IPS DF 4.7 (cell line): ENCODE results near the gene IL10.
"Not testable (repeated sequence)": the region's sequence is repeated elsewhere in the genome, so short reads cannot be mapped to it uniquely, and the experiment has no call there.

ENCODE experiments used
- DNase-seq: peaks from one replicate; pipeline ENCODE4 v3.0.0-alpha.2; 2013; ENCODE audit warnings: low spot score; ENCODE audit errors: extremely low read depth

IL10 gene

DNA sequence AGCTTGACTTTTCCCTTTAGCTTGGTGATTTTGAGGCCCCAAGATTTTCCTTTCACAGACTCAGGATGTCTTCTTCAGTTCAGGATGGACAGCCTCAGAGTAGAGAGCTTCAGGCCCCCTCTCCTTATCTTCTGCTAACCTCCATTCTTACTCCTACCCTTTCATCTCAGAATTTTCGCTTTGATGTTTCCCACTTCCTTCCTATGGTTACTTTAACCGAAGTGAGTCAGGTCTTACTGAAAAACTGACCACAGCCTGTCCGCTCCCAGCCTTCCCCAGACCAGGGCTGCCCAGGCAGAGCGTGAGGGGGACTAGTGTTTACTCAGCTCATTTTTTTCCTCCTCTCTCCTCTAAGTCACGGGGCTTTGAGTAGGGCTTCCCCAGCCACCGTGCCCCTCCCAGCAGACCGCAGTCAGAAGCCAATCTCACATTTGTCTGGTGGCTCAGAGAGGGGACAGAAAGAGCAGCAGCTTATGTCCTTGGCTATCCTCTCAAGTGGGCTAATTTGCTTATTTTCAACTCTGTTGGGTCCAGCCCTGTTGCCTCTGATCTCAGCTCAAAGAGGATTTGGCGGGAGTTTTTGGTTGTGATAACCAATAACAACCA lies 5.9 kb downstream of the IL10 start:
- DNase-seq = no peak

DNA sequence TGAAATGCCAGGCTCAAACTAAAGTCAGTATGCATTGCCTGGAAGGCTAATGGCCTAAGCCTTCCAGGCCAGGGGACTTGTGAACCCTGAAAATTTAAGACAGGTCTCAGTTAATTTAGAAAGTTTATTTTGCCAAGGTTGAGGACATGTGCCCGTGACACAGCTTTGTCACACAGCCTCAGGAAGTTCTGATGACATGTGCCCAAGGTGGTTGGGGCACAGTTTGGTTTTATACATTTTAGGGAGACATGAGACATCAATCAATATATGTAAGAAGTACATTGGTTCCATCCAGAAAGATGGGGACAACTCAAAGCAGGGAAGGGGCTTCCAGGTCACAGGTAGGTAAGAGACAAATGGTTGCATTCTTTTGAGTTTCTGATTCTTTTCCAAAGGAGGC lies 6.5 kb downstream of the IL10 start:
- not testable (repeated sequence) for DNase-seq

DNA sequence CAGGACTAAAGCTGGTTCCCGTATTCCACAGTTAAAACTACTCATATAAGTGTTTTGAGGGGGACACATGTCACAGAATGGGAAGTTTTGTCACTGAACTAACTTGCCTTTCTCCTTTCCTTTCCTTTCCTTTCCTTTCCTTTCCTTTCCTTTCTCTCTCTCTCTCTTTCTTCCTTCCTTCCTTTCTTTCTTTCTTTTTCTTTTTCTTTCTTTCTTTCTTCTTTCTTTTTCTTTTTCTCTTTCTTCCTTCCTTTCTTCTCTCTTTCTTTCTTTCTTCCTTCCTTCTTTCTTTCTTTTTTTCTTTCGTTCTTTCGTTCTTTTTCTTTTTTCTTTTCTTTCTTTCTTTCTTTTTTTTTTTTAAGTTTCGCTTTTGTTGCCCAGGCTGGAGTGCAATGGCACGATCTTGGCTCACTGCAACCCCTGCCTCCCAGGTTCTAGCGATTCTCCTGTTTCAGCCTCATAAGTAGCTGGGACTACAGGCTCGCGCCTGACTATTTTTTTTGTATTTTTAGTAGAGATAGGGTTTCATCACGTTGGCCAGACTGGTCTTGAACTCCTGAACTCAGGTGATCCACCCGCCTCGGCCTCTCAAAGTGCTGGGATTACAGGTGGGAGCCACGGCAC lies 9.4 kb downstream of the IL10 start:
- not testable (repeated sequence) for DNase-seq

DNA sequence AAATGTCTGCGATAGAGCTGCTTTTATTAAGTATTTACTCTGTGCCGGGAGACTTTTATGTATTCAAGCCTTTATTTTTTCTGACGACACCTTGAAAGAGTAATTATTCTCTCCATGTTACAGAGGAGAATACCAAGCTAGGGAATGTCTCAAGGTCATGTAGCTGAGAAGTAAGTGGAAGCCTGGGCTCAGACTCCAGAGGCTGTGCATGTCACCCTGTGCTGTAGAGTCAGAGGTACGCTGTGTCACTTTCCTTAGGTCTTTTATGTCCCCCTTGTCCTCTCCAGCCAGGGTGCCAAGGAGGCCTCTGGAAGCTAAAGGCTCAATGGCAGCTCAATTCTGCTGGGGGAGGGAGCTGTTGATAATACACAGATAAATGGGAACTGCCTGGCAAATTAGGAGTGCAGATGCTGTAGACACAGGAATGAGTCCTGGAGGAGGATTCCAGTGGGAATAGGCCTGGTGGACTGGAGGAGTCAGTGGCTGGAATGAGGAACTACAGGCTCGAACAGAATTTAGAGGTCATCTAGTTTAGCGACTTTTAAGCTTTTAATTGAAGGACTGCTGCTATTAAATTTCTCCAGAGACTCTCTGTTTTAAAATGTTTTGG lies 11.0 kb downstream of the IL10 start:
- no peak for DNase-seq

DNA sequence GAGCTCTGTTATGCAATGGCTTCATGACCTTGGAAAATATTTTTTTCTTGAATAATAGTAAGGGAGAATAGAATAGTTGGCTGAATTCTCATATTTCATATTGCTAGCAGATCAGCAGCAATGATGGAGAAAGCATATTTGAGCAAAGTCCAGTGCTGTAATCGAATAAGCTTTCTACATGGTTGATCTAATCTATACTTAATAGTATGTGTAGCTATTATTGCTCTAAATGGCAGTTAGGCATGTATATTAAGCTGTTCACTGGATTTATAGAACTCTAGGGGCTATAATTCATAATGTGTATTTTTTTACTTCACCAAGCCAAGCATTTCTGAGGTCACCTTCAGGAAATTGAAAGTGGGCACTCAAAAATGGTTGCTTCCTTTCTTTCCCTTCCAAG lies 11.7 kb downstream of the IL10 start:
- DNase-seq = no peak

DNA sequence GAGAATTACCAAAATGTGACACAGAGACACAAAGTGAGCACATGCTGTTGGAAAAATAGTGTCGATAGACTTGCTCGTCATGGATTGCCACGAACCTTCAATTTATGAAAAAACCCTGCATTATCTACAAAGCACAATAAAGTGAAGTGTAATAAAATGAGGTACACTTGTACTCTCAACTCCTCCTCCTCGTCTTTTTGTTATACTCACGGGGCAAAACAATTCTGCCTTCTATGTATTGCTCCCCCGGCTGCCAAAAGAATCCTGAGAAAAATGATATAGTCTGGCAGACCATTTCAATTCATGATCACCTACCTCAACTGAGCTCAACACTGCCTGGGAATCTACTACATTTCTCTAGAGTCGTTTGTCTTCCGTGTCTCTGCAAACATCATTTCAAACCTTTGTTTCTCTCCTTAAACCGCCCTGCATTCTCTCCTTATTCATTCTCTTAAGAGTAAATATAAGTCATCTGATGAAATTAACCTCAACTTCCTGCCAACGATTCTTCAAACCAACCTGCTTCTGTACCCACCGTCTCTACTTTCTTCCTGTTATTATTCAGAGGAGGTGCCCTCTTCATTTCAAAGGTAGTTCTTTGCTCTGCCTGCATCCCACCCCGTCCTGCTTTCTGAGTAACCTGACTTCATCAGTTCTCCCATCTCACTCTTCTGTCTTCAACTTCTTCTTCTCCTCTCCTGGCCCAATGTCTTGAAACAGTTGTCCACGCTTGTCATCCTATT lies 14.6 kb downstream of the IL10 start:
- DNase-seq = no peak

DNA sequence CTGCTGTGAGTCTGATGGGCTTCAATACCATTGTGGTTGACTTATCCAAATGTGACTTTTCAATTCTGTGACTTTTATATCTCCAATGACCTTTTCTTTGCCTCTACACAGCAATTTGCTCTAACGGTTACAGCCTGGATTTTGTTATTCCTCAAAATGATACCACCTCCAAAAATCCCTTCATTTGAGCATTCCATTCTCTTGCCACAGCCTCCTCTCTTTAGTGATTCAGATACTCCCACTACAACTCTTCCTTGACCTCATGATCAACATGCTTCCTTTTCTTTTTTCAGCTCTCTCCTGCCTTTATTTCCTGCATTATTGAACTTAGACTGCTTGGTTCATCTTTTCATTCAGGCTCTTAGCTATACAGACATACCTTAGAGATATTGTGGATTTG lies 18.3 kb downstream of the IL10 start:
- DNase-seq = no peak

DNA sequence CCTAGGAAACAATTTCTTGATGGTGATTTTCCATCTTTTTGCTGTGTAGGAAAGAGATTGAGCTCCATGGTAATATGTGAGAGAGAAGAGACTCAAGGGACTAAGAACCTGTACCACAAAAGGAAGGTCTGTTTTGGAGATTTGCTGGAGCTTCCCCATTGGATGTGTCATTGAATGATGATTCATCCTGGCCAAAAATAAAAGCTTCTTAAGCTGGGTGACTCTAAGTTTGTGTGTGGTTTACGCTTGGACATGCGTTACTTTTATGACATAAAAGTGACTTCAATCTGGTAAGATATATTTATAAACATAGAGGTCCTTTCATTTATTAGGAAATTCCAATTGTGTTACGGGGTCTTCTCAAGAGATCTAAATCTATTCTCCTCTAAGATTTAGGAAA lies 19.2 kb downstream of the IL10 start:
- no peak for DNase-seq

DNA sequence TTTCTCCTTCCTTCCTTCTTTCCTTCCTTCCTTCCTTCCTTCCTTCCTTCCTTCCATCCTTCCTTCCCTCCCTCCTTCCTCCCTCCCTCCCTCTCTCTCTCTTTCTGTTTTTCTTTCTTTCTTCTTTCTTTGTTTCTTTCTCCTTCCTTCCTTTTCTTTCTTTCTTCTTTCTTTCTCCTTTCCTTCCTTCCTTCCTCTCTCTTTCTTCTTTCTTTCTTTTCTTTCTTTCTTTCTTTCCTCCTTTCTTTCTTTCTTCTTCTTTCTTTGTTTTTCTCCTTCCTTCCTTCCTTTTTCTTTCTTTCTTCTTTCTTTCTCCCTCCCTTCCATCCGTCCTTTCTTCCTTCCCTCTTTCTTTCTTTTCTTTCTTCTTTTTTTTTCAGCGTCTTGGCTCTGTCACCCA lies 19.8 kb downstream of the IL10 start:
- DNase-seq = no peak

DNA sequence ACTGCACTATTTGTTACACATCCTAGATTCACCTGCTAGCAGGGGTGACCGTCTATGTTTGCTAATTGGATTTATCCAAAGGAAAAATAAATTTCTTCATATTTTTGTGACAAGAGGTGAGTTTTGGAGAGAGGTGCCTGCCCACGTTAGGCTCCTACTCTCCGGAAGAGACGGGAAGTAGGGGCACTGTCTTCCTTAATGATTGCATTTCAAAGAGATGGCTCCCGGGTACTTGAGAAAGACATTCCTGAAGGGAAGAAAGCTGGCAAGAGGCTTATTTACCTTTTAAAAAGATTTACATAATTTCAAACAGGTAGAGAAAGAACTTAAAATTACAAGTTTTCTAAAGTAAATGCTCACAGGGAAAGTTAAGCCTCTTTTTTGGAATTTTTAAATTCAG lies 20.4 kb downstream of the IL10 start:
- no peak for DNase-seq

DNA sequence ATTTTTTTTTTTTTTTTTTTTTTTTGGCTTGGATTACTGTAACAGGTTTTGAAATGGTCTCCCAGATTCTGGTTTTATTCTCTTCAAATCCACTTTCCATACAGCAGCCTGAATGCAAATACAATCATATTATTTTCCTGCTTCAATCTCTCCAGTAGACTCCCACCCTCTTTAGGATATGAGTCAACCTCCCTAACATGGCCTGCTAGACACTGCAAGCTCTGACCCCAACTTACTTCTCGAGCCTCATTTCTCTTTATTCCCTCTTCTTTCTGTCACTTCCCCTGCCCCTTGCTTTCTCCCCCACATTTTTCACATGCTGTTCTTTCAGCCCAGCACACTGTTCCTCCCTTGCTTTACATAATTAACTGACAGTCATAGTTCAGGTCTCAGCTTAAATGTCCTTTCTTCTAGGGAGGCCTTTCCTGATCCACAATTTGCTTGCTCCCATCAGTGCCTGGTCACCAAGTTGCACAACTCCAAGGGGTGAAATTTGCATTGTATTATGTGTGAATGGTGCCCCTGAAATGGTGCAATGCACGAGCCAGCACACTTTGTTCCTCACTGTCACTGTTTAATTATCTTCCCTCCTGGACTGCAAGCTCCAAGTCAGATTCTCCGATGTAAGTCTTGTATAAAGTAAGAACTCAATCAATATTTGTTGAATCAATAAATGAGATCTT lies 23.8 kb downstream of the IL10 start:
- no peak for DNase-seq

DNA sequence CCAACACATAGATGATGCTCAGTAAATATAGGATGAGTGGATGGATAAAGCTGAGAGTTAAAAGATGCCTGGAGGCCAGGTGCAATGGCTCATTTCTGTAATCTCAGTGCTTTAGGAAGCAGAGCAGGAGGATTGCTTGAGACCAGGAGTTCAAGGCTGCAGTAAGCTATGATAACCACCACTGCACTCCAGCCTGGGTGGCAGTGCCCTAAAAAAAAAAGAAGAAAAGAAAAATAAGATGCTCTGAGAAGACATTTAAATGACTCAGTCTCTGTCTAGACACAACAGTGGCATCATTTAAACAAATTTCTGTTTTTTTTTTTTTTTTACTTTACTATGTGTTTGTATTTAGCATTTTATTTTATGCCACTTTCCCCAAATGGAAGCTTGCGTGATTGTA lies 27.0 kb downstream of the IL10 start:
- no peak for DNase-seq

DNA sequence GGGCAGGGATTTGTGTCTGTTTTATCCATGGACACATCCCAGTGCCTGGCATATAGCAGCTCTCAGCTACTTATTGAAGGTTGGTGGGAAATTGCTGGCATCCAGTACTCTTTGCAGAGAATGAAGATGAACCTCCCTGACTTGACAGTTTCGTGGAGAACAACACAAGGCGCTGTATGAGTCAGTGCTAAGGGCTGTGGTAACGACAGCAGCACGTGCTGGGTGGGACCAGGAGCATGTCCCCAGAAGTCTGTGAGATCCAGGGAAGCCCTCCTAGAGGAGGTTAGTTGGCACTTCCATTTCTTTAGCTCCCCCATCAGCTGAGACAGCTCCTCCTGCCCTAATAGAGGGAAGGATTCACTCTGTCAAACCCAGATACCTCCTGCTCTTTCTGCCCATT lies 27.6 kb downstream of the IL10 start:
- no peak for DNase-seq

DNA sequence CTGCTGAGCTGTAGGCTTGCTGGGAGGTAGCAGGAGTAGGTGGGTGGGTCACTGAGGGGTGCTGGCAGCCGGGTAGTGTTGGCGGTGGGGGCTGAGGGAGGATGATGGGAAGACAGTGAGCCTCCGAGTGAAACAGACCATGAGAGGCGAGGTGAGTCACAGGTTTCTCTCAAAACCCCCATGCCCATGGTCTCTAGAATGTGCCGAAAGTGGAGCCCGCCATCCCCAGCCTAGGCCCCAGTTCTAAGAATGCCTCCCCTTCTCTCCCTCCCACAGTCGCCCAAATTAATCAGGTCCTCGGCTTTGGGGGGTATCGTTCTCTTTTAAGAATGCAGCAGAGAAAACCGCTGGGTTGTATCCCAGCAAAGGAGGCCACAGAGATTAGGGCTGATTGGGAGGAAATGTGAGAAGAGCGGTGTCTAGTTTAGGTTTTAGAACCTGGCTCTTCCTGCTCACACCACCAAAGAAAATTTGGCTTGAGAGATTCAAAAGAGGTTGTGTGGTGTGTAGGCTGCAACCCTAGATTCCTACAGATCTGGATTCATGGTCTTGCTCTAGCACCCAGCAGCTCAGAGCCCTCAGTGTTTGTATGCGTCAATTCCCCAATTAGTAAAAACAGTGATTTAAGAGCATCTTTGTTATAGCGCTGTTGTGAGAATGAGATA lies 29.4 kb downstream of the IL10 start:
- DNase-seq = no peak

DNA sequence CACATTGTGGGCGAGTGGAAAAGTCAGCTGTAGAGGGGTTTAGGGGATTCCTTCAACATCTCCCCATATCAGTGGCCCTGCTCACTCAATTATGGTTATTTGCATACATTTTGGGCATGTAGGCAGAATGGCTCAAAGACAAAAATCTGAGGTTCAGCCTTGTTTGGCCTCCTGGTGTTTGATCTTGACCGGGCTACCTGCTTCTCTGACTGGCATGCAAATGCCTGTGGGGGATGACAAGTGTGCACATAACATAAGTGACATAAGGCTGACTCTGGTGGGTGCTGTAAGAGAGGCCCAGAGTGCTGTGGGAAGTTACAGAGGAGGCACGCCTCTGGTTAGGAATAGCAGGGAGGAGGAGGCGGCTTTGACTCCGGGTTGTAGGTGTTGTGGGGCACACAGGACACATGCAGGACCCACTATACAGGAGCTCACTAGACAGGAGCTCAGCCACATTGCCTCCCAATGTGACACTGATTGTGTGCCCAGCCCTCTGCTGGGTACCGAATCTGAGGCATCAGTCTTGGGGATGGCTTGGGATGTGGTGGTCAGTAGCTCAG lies 31.1 kb downstream of the IL10 start:
- DNase-seq = no peak

DNA sequence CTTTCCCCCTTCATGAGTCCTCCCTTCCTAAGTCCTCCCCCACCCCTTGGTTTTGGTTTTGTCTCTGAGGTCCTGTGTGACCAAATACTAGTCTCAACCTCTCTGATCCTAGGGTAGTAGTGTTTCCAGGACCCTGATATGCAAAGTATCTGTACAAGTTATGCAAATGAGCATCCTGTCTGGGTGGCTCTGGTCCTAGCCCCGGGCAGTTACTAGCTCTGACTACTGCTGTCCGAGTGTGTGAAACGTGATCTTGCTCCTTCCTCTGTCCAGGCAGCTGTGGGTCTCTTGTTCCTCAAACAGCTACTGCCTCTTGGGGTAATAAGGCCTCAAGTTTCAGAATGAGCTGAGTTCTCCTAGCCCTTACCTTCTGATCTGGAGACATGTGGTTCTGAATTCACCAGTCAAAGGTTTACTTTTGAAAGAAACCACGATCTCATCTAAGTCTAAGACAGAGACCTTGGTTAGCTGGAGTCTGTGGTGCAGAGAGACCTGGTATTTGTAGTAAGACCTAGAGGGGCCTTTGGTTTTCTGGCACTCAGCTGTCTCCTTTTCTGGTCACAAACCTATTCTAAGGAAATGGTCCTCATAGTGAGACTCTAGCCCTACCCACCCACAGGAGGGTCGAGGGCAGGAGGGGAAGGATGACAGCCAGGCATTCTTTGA lies 32.8 kb downstream of the IL10 start:
- DNase-seq = no peak

DNA sequence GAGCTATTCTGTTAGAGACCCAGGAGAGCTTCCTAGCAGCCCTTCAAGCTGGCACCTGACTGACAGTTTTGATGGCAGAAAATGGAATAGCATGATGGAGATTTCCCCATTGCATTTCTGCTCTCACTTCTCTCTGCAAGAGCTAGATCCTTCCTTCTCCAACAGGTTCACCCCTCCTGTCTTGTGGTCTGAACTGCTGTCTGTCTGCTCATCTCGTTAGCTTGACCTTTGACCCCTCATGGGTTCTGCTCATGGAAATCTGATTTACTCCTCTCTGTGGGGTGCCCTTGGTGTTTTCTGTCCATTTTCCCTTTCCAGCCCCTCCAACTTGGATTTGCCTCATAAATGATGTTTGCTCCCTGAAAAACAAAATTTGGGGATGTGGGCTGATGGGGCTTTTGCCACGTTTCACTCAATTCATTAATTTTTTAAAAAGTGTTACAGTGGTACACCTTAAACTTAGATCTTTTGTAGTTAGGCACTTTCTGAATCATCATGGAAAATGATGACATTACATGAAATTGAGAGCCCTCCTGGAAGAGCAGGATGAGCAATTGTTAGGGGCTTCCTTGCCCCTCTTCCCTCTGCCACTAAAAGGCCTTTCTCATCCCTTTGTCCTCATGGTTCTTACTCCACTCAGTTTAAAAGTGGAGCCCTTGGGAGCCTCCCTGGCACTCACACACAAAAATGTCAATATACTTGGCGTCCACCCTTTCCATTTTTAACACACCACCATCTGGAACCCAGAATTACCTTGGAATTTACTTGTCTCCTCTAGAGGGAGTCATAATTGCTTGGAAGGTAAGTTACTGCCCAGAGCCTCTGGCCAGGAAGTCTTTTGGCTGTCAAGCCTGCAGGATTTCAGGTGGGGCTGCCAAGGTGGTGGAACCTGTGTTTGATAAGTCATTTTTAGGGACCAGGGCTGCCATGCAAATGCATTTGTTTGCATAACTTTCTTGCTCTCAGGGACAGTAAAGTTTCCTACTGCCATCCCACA lies 33.6 kb downstream of the IL10 start:
- DNase-seq = no peak

DNA sequence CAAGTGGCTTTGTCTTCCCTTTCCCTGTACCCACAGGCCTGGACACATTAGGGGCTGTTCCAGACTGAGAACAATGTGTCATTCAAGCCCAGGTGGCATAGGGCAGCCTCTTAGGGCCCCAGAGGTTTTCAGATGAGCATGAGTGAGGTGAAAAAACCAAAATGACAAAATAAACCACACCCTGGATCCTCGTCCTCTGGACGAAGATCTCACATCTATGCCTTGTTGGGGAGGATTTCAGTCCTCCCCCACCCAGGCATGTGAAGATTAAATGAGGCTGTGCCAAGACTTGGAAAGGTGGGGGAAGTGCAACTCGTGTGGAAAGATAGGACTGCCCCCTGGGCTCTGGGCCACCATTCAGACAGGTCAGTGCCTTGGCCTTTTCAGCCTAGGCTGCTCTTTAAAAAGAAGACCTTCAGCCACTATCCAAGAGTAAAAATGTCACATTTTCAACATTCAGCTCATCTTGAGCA lies 34.5 kb downstream of the IL10 start:
- DNase-seq = no peak
